HG03135 (cell line): ENCODE measurements around the gene NPR1.
"Not testable (repeated sequence)": the region's sequence is repeated elsewhere in the genome, so short reads cannot be mapped to it uniquely, and the experiment has no call there.

Experiments used
- ATAC-seq: cut with Tn5 transposase; IDR thresholded peaks from one replicate; pipeline ENCODE4 v1.9.1; 2021; ENCODE audit warnings: mild to moderate bottlenecking, moderate library complexity; ENCODE audit not compliant: unreplicated experiment

Gene NPR1

GRCh38 chr1:153723687-153724086, 45.2 kb downstream of the NPR1 start:
- no peak for ATAC-seq

- ATAC-seq: not testable (repeated sequence)
These were observed 46.1 kb downstream of the NPR1 start for GRCh38 chr1:153724634-153725033.

GRCh38 chr1:153727463-153728304, 49.2 kb downstream of the NPR1 start, which contains the start of gene INTS3:
TSS of gene INTS3 (plus strand) at chr1:153728050. CDS start at chr1:153728635, 585 bp downstream.
- peak; percentile 94 for ATAC-seq

GRCh38 chr1:153728305-153729066, 50.0 kb downstream of the NPR1 start:
- no peak for ATAC-seq

- no peak for ATAC-seq
These were observed 52.0 kb downstream of the NPR1 start for GRCh38 chr1:153730468-153730988.

- ATAC-seq: no peak
These were observed 55.5 kb downstream of the NPR1 start for GRCh38 chr1:153733970-153734369.

GRCh38 chr1:153734396-153735089, 56.1 kb downstream of the NPR1 start:
- ATAC-seq: no peak

- no peak for ATAC-seq
These were observed 56.6 kb downstream of the NPR1 start for GRCh38 chr1:153735090-153735420.

GRCh38 chr1:153741986-153742385, 63.5 kb downstream of the NPR1 start:
- ATAC-seq: no peak

- ATAC-seq: peak; percentile 71
These were observed 64.1 kb downstream of the NPR1 start for GRCh38 chr1:153742411-153743142.
